Large intestine (tissue), 12 donors: Measurements from ENCODE around the gene CFC1. TPM values are rescaled to one million over a fixed set of nuclear protein-coding genes. Genes with fewer than 3 reads are reported as not detected.
"Not testable (repeated sequence)": the region's sequence is repeated elsewhere in the genome, so short reads cannot be mapped to it uniquely, and the experiment has no call there.

Experiments
- DNase-seq, 2 donors: peaks; one replicate each; pipeline versions ENCODE4 v3.0.0 to v3.0.0-alpha.2; 2013
- H3K27ac ChIP-seq: one replicate; pipeline ENCODE4 v1.5.1; 2013; ENCODE audit warnings: low read length
- H3K27me3 ChIP-seq: 2 replicates; pipeline ENCODE4 v1.6.1; 2013; ENCODE audit warnings: low read length; ENCODE audit not compliant: control insufficient read depth, insufficient read depth
- H3K36me3 ChIP-seq: 2 replicates; pipeline ENCODE4 v1.6.1; 2013; ENCODE audit warnings: low read length; ENCODE audit not compliant: control insufficient read depth, insufficient read depth
- H3K4me1 ChIP-seq: one replicate; pipeline ENCODE4 v1.6.1; 2013; ENCODE audit warnings: low read length; ENCODE audit not compliant: control insufficient read depth, insufficient read depth
- H3K4me3 ChIP-seq: one replicate; pipeline ENCODE4 v1.5.1; 2013; ENCODE audit warnings: low read length
- H3K9me3 ChIP-seq: one replicate; pipeline ENCODE4 v1.6.1; 2013; ENCODE audit warnings: mild to moderate bottlenecking, low read depth, low read length, moderate library complexity; ENCODE audit not compliant: control insufficient read depth
- whole genome bisulfite sequencing: methylation state at CpG from one replicate; pipeline ENCODE4 v1.1.5; 2013; ENCODE audit warnings: low lambda C conversion rate; ENCODE audit not compliant: insufficient coverage; 5-methylcytosine and 5-hydroxymethylcytosine counted together
- long read RNA-seq, 11 donors: transcript quantifications; one replicate each; lab custom pipeline, GENCODE V29; 2026
- polyA plus RNA-seq: library from polyadenylated mRNA; unstranded; fragments of 120-200 nt; gene quantifications from one replicate; pipeline ENCODE4 v1.2.1, GENCODE V29; 2013

CFC1 gene
- polyA plus RNA-seq = 3.7 TPM
- long read RNA-seq, donor 1 = 0 reads
- long read RNA-seq, donor 2 = 0 reads
- long read RNA-seq, donor 3 = 0 reads
- long read RNA-seq, donor 4 = 0 reads
- long read RNA-seq, donor 5, partial matches to known transcripts = 5 of 9 reads
- long read RNA-seq, donor 5, other reads (novel, unspliced or antisense) = 0 of 9 reads
- long read RNA-seq, donor 6 = 0 reads
- long read RNA-seq, donor 7, partial matches to known transcripts = 0 of 1 reads
- long read RNA-seq, donor 7, other reads (novel, unspliced or antisense) = 0 of 1 reads
- long read RNA-seq, donor 8 = 0 reads
- long read RNA-seq, donor 9 = 0 reads
- long read RNA-seq, donor 10, partial matches to known transcripts = 0 of 3 reads
- long read RNA-seq, donor 10, other reads (novel, unspliced or antisense) = 0 of 3 reads
- long read RNA-seq, donor 11, partial matches to known transcripts = 0 of 1 reads
- long read RNA-seq, donor 11, other reads (novel, unspliced or antisense) = 0 of 1 reads

DNA sequence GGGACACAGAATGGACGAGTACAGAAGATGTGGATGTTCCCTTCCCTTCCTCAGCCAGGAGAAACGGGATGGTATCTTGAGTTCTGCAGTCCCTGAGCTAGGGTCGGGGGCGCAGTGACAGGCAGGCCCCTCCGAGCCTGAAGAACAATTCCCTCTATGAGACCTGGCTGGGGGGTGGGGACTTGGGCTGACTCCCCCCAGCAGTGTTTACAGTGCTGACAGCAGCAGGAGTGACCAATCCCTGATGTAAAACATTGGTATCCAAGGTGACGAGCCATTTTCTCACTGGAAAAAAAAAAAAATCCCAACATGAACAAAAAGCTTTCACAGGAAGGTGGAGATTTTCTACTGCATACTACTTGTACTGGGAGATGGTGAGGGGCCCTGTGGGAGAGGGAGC, at the start of gene CFC1:
CFC1 (minus strand) TSS at position 183 of the 400 bp plus-strand sequence. CDS start 288 bp downstream, outside the sequence.
- H3K27me3 ChIP-seq, H3K36me3 ChIP-seq, H3K4me1 ChIP-seq, H3K9me3 ChIP-seq, H3K4me3 ChIP-seq, H3K27ac ChIP-seq, DNase-seq: not testable (repeated sequence)
- WGBS = no CpG with 5 or more reads among the region's 6 CpGs

DNA sequence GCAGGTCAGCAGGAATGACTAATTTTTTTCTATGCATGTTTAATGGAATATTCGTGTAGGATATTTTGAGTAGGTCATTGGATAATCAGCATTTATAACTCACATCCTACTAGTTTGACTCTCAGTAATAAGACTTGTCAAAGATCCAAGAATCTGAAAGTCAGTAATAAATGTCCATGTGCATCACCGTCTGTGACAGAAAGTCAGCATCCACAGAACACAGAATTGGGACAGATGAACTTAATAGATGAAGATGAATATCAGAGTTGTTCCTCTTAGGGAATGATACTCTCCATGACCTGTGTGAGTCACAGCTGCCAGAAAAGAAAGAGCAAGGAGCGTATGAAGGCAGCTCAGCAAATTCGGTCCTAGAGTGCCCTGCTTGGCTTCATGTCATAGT, 42.3 kb upstream of the CFC1 start:
- not testable (repeated sequence) for H3K9me3 ChIP-seq, H3K27me3 ChIP-seq, H3K36me3 ChIP-seq, H3K4me1 ChIP-seq, H3K4me3 ChIP-seq, H3K27ac ChIP-seq
- WGBS = no CpG with 5 or more reads among the region's 4 CpGs
- DNase-seq = peak in 1 of 2 donors; percentile 1

DNA sequence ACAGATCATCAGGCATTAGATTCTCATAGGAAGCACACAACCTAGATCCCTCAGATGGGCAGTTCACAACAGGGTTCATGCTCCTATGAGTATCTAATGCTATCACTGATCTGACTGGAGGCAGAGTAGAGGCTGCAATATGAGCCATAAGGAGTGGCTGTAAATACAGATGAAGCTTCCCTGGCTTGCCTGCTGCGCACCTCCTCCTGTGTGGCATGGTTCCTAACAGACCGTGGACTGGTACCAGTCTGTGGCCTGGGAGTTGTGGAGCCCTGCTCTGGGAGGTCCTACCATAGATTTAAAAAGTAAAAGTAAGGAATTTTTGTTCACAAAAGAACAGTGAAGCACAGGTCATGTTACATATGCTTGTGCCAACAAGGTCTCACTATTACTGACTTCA, 39.6 kb upstream of the CFC1 start:
- not testable (repeated sequence) for H3K36me3 ChIP-seq, H3K27me3 ChIP-seq, DNase-seq, H3K27ac ChIP-seq, H3K9me3 ChIP-seq, H3K4me3 ChIP-seq, H3K4me1 ChIP-seq
- WGBS = no CpG with 5 or more reads among the region's 2 CpGs

DNA sequence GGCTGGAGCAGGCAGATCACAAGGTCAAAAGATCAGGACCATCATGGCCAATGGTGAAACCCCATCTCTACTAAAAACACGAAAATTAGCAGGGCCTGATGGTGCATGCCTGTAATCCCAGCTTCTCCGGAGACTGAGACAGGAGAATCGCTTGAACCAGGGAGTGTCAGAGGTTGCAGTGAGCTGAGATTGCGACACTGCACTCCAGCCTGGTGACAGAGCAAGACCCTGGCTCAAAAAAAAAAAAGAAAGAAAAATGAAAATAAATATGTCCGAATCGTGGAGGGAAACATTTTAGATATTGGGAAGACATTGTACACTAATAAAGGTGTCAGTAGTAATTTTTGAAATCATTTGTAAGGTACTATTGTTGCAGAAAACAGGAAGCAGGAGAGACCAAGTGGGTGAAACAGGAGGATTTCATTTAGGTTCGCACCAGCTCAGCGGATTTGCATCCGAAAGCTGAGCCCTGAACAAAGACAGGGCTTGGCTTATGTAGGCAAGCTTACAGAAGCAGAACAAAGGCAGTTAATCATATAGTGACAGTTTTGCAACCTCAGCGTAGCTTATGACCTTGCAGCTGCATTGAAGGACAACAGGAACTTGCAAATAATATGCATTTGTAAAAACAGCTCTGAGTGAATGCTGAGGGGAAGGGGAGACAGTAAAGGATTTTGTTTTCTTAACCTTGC, 29.6 kb upstream of the CFC1 start:
- not testable (repeated sequence) for H3K4me1 ChIP-seq, H3K9me3 ChIP-seq, H3K27me3 ChIP-seq, DNase-seq, H3K36me3 ChIP-seq, H3K27ac ChIP-seq, H3K4me3 ChIP-seq
- WGBS = 85% methylated on average over 5 of the region's 10 CpGs

DNA sequence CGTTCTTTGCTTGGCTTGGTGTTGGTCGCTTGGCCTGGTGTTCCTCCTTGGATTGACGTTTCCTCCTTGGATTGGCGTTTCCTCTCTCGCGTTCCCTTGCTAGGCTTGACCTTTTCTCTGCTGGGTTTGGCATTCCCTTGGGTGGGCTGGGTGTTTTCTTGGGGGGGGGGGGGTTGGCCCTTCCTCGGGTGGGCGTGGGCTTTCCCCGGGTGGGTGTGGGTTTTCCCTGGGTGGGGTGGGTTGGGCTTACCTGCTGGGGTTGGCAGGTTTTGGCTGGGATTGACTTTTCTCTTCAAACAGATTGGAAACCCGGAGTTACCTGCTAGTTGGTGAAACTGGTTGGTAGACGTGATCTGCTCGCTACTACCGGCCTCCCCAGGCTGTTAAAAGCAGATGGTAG, 11.8 kb upstream of the CFC1 start, which contains the start of gene POTEJ:
POTEJ (plus strand) TSS at position 301 of the 400 bp plus-strand sequence; CDS start at position 394, 93 bp downstream.
- no CpG with 5 or more reads among the region's 13 CpGs for WGBS
- H3K9me3 ChIP-seq, H3K4me1 ChIP-seq, H3K4me3 ChIP-seq, H3K27ac ChIP-seq, H3K27me3 ChIP-seq, H3K36me3 ChIP-seq, DNase-seq: not testable (repeated sequence)

DNA sequence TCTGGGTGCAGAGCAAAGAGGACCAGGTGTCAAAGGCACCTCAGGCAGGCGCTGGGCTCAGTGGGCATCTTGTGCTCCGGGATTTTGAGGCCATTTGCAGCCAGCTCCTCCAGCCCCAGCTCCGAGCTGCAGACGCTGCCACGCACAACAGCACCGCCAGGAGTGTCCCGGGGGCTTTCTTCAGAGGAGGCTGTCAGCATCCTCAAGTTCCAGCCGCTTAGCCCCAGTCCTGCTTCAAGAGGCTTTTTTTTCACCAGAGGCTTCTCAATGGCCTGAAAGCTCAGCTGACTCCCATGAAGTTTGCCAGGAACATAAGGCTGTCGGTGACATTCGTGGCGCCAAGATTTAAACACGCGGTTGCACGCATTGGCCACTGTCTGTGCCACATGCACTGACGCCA, 11.1 kb upstream of the CFC1 start:
- H3K27ac ChIP-seq, H3K9me3 ChIP-seq, H3K27me3 ChIP-seq, DNase-seq, H3K36me3 ChIP-seq, H3K4me3 ChIP-seq, H3K4me1 ChIP-seq: not testable (repeated sequence)
- WGBS = no CpG with 5 or more reads among the region's 15 CpGs

DNA sequence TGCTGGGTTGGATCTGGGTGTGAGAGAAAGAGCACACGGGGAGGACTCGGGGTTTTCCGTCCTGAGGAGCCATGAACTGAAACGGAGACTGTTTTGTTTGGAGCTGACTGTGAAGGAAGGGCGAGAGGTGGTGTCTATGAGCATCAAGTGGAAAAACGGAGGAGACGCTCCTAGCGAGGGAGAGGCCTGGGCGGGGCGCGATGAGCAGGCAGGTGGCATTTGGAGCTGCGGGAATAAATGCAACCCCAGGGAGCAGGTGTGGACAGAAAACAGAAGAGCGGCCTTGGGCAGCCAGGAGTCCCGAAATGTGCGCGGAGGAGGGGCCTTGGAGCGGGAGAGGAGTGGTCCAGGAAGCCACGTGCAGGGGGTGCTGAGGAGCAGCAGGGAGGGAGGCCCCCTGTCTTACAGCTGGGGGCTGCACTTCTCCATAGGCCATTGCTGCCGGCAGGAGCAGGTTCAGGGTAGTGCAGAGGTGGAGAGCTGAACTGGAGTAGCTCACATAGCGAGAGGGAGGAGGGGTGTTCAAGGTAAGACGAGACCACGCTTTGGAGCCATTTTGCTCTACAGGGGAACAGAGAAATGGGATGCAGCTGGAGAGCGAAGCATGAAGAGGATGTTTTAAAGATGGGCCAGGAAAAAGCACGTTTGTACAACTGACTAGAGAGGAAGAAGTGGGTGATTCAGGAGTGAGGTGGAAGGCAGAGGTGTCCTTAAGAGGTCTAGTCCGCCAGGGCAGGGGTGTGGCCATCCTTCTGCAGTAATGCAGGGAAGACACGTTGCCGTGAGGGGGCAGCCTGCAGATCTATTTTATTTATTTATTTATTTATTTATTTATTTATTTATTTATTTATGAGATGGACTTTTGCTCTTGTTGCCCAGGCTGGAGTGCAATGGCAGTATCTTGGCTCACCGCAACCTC, 9.9 kb upstream of the CFC1 start:
- 50% methylated on average over 1 of the region's 28 CpGs for WGBS
- not testable (repeated sequence) for H3K27me3 ChIP-seq, H3K27ac ChIP-seq, H3K4me1 ChIP-seq, H3K9me3 ChIP-seq, H3K36me3 ChIP-seq, DNase-seq, H3K4me3 ChIP-seq

DNA sequence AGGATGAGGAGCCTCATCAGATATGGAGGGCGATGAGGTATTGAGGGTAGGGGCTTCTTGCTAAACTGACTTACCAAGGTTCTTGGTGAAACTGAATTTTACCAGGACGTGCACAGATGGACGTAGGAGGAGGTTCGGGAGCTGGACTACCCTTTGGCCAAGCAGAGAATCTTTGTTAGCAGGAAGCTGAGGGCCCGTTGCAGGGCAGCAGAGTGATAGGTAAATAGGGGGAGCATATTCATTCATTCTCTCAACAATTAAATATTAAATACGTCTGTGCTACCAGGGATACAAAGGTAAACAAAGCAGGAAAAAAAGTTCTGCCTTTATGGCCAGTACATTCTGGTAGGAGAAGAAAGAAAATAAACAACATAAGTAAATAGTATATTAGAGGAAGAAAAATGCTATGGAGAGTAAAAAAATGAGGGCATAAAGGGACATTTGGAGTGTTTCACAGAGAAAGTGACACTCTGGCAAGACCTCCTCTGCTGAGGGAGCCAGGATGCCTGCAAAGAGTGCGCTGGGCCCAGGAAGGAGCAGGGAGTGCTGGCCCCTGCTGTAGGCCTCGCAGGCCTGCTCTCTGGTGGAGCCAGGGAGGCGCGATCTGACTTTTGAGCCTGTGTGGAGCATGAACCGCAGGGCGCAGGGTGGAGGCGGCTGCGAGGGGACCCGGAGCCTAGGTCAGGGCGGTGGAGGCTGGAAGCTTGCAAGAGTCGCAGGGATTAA, 9.1 kb upstream of the CFC1 start:
- not testable (repeated sequence) for DNase-seq, H3K27me3 ChIP-seq, H3K4me3 ChIP-seq, H3K36me3 ChIP-seq, H3K27ac ChIP-seq, H3K9me3 ChIP-seq, H3K4me1 ChIP-seq
- no CpG with 5 or more reads among the region's 17 CpGs for WGBS

DNA sequence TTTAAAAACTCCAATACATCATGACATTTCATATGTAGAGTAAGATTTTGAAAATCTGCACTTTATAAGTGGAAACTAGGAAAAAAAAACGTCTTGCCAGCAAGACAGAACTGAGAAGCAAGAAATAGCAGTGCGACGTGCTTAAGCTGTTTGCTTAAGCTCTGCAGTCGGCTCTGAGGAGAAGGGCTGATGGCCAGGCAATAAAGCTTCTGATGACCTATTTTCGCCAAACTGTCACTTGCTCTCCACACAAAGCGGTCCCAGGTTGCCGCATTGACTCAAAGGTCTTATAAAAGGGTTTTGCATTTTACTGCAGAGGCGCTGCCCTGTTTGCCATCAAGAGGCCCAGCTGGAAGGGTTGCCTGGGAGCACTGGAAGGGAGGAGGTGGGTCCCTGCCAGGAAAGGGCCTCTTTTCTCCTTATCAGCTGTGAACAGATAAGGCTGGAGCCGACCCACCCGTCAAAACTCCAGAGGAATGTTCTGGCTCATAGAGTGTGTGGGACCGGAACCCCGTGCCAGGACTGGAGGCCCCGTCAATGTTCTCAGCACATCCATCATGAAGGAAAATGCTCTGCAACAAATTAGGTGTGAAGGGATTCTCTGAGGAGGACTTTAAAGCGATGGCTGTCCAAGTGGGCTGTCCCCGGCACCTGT, 2.4 kb upstream of the CFC1 start:
- not testable (repeated sequence) for H3K27me3 ChIP-seq, H3K9me3 ChIP-seq, H3K4me1 ChIP-seq, H3K27ac ChIP-seq, DNase-seq, H3K36me3 ChIP-seq, H3K4me3 ChIP-seq
- WGBS = no CpG with 5 or more reads among the region's 15 CpGs
